ENCODE data around the gene SLCO4A1.

Gene SLCO4A1

GRCh38 chr20:62603021-62603906 is 39.0 kb upstream of the SLCO4A1 start:
- TF ChIP-seq, protein P1, sequence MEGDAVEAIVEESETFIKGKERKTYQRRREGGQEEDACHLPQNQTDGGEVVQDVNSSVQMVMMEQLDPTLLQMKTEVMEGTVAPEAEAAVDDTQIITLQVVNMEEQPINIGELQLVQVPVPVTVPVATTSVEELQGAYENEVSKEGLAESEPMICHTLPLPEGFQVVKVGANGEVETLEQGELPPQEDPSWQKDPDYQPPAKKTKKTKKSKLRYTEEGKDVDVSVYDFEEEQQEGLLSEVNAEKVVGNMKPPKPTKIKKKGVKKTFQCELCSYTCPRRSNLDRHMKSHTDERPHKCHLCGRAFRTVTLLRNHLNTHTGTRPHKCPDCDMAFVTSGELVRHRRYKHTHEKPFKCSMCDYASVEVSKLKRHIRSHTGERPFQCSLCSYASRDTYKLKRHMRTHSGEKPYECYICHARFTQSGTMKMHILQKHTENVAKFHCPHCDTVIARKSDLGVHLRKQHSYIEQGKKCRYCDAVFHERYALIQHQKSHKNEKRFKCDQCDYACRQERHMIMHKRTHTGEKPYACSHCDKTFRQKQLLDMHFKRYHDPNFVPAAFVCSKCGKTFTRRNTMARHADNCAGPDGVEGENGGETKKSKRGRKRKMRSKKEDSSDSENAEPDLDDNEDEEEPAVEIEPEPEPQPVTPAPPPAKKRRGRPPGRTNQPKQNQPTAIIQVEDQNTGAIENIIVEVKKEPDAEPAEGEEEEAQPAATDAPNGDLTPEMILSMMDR (IDR thresholded peaks at IDR 0.05) = no peak
- Histone ChIP-seq H3K27ac (no peak overlapping the region), H3K9me3 (ENCODE audit: control insufficient read depth, low read length) (no peaks in the 10 kb centered on the region), H3K79me2 (no peaks in the 10 kb centered on the region), H3K27me3 (ENCODE audit: control insufficient read depth, insufficient read depth, low read length) (no peaks in the 10 kb centered on the region), H3K4me1 (no peaks in the 10 kb centered on the region), H2AFZ (no peak overlapping the region), H3K36me3 (ENCODE audit: control insufficient read depth, insufficient read depth, low read length) (no peaks in the 10 kb centered on the region), H3K9ac (no peak overlapping the region), H3K4me2 (ENCODE audit: low read length) (no peak overlapping the region), H3K4me3 (ENCODE audit: low read depth, low read length) (no peak overlapping the region)

DNA sequence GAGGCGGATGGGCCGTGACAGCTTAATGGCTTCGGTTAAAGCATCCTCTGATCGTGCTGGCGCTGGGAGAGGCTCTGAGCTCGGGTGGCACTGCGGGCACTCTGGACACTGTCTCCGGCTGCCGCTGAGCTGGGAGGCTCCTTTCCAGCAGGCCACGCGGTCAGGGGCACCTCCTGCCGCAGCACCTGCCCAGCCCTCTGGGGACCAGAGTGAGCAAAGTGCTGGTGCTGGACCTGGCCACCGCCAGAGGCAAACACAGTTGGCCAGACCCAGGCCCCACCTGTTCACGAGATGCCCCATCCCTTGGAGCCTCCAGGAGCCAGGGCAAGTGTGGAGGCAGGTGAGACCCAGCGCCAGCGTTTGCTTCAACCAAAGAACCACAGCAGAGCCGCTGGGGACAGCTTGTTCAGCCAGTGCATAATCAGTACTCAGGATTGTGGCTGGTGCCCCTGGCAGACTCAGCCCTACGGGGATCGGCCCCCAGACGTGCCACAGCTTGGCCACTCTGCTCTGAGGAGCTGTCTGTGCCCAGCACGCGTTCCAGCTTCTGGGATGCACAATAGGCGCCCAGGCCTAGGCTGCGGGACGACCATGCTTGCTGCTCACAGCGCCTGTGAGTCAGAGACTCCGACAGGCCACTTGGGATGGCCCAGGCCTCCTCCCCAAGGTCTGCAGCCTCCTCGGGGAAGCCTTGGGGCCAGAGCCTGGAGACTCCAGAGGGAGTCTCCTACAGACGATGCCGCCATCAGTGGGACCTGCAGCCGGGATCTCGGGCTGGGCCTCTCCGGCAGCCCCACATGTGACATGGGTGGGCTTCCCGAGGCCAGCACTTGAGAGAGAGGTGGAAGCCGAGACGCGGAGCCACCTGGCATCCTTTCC is 38.2 kb upstream of the SLCO4A1 start:
- H3K9ac ChIP-seq = no peak overlapping the region
- H3K27me3 ChIP-seq (ENCODE audit: control insufficient read depth, insufficient read depth, low read length) = no peaks in the 10 kb centered on the region
- H3K4me3 ChIP-seq (ENCODE audit: low read depth, low read length) = no peak overlapping the region

GRCh38 chr20:62604796-62605195 is 37.5 kb upstream of the SLCO4A1 start:
- no peaks in the 10 kb centered on the region for H3K79me2 ChIP-seq

More for the DNA sequence above, 38.2 kb upstream of the SLCO4A1 start:
- TF ChIP-seq, protein P1 (IDR thresholded peaks at IDR 0.05) = no peak
- no peak overlapping the region for H3K27ac ChIP-seq
- no peak overlapping the region for H3K4me2 ChIP-seq (ENCODE audit: low read length)
- no peaks in the 10 kb centered on the region for H3K79me2 ChIP-seq
- no peaks in the 10 kb centered on the region for H3K36me3 ChIP-seq (ENCODE audit: control insufficient read depth, insufficient read depth, low read length)
- no peak overlapping the region for H2AFZ ChIP-seq
- H3K9me3 ChIP-seq (ENCODE audit: control insufficient read depth, low read length) = no peaks in the 10 kb centered on the region
- no peaks in the 10 kb centered on the region for H3K4me1 ChIP-seq

GRCh38 chr20:62605236-62605943 is 36.9 kb upstream of the SLCO4A1 start:
- no peak overlapping the region for H3K27ac ChIP-seq

More at GRCh38 chr20:62604796-62605195, 37.5 kb upstream of the SLCO4A1 start:
- TF ChIP-seq, protein P1 (IDR thresholded peaks at IDR 0.05) = no peak
- H3K9ac ChIP-seq = no peak overlapping the region
- H3K4me3 ChIP-seq (ENCODE audit: low read depth, low read length) = no peak overlapping the region
- H2AFZ ChIP-seq = no peak overlapping the region
- H3K27ac ChIP-seq = no peak overlapping the region
- H3K27me3 ChIP-seq (ENCODE audit: control insufficient read depth, insufficient read depth, low read length) = no peaks in the 10 kb centered on the region
- no peaks in the 10 kb centered on the region for H3K36me3 ChIP-seq (ENCODE audit: control insufficient read depth, insufficient read depth, low read length)
- no peak overlapping the region for H3K4me2 ChIP-seq (ENCODE audit: low read length)
- H3K9me3 ChIP-seq (ENCODE audit: control insufficient read depth, low read length) = no peaks in the 10 kb centered on the region
- no peaks in the 10 kb centered on the region for H3K4me1 ChIP-seq

More at GRCh38 chr20:62605236-62605943, 36.9 kb upstream of the SLCO4A1 start:
- TF ChIP-seq, protein P1 (IDR thresholded peaks at IDR 0.05) = no peak
- Histone ChIP-seq H3K4me3 (ENCODE audit: low read depth, low read length) (no peak overlapping the region), H3K27me3 (ENCODE audit: control insufficient read depth, insufficient read depth, low read length) (no peaks in the 10 kb centered on the region), H3K4me2 (ENCODE audit: low read length) (no peak overlapping the region), H3K9me3 (ENCODE audit: control insufficient read depth, low read length) (no peaks in the 10 kb centered on the region), H3K4me1 (no peaks in the 10 kb centered on the region), H3K9ac (no peak overlapping the region), H3K36me3 (ENCODE audit: control insufficient read depth, insufficient read depth, low read length) (no peaks in the 10 kb centered on the region), H2AFZ (no peak overlapping the region), H3K79me2 (no peaks in the 10 kb centered on the region)
